Trophoblast cell (in vitro differentiated cells and primary cell): ENCODE data around the gene PRTFDC1.
"Not testable (repeated sequence)": the region's sequence is repeated elsewhere in the genome, so short reads cannot be mapped to it uniquely, and the experiment has no call there.

Source experiments
- DNase-seq, 2 donors: peaks; one replicate each; pipeline ENCODE4 v3.0.0-alpha.2; 2016
- H2AFZ ChIP-seq: 2 replicates; pipeline ENCODE4 v1.6.1; 2013; ENCODE audit warnings: low read length, moderate library complexity, mild to moderate bottlenecking; ENCODE audit not compliant: insufficient read depth, poor library complexity
- H2AK5ac ChIP-seq: 2 replicates; pipeline ENCODE4 v1.6.1; 2013; ENCODE audit warnings: mild to moderate bottlenecking, low read length
- H2BK120ac ChIP-seq: 2 replicates; pipeline ENCODE4 v1.6.1; 2013; ENCODE audit warnings: low read length, mild to moderate bottlenecking, moderate library complexity; ENCODE audit not compliant: insufficient read depth, poor library complexity
- H2BK12ac ChIP-seq: 2 replicates; pipeline ENCODE4 v1.6.1; 2013; ENCODE audit warnings: mild to moderate bottlenecking, low read length, moderate library complexity
- H2BK5ac ChIP-seq: 2 replicates; pipeline ENCODE4 v1.6.1; 2013; ENCODE audit warnings: low read length, low read depth, moderate library complexity, mild to moderate bottlenecking; ENCODE audit not compliant: poor library complexity
- H3K14ac ChIP-seq: 2 replicates; pipeline ENCODE4 v1.6.1; 2013; ENCODE audit warnings: mild to moderate bottlenecking, low read length
- H3K18ac ChIP-seq: 2 replicates; pipeline ENCODE4 v1.6.1; 2013; ENCODE audit warnings: mild to moderate bottlenecking, low read length
- H3K23ac ChIP-seq: 2 replicates; pipeline ENCODE4 v1.6.1; 2013; ENCODE audit warnings: low read length
- H3K27ac ChIP-seq: 2 replicates; pipeline ENCODE4 v1.5.1; 2013; ENCODE audit warnings: low read depth, mild to moderate bottlenecking, inconsistent platforms, low read length, moderate library complexity
- H3K27me3 ChIP-seq: 2 replicates; pipeline ENCODE4 v1.6.1; 2013; ENCODE audit warnings: inconsistent platforms, mild to moderate bottlenecking, low read length, moderate library complexity; ENCODE audit not compliant: insufficient read depth
- H3K36me3 ChIP-seq, 2 experiments: 1 replicate in 1 of 2; 2 replicates in 1 of 2; pipeline ENCODE4 v1.6.1; 2013; ENCODE audit warnings: low read length in 2 of 2, mild to moderate bottlenecking in 2 of 2, moderate library complexity in 1 of 2; ENCODE audit not compliant: insufficient read depth in 2 of 2, control insufficient read depth in 1 of 2
- H3K4ac ChIP-seq: 2 replicates; pipeline ENCODE4 v1.6.1; 2013; ENCODE audit warnings: low read depth, mild to moderate bottlenecking, low read length, moderate library complexity
- H3K4me1 ChIP-seq, 2 experiments: 1 replicate in 1 of 2; 2 replicates in 1 of 2; pipeline ENCODE4 v1.6.1; 2013; ENCODE audit warnings: low read length in 2 of 2, mild to moderate bottlenecking in 2 of 2, moderate library complexity in 1 of 2; ENCODE audit not compliant: insufficient read depth in 2 of 2, control insufficient read depth in 1 of 2
- H3K4me2 ChIP-seq: 2 replicates; pipeline ENCODE4 v1.6.1; 2013; ENCODE audit warnings: inconsistent platforms, mild to moderate bottlenecking, low read length, moderate library complexity
- H3K4me3 ChIP-seq: 2 replicates; pipeline ENCODE4 v1.5.1; 2013; ENCODE audit warnings: mild to moderate bottlenecking, low read depth, low read length, inconsistent platforms
- H3K79me1 ChIP-seq: one replicate; pipeline ENCODE4 v1.6.1; 2013; ENCODE audit warnings: low read length
- H3K79me2 ChIP-seq: 2 replicates; pipeline ENCODE4 v1.6.1; 2013; ENCODE audit warnings: low read length, mild to moderate bottlenecking; ENCODE audit not compliant: control insufficient read depth, insufficient read depth, poor library complexity
- H3K9ac ChIP-seq: 2 replicates; pipeline ENCODE4 v1.6.1; 2013; ENCODE audit warnings: mild to moderate bottlenecking, low read length
- H3K9me3 ChIP-seq: 2 replicates; pipeline ENCODE4 v1.6.1; 2013; ENCODE audit warnings: low read depth, mild to moderate bottlenecking, control low read depth, inconsistent platforms, low read length; ENCODE audit not compliant: insufficient read depth
- H4K12ac ChIP-seq: 2 replicates; pipeline ENCODE4 v1.6.1; 2013; ENCODE audit warnings: low read depth, mild to moderate bottlenecking, low read length, moderate library complexity
- H4K8ac ChIP-seq: 2 replicates; pipeline ENCODE4 v1.6.1; 2013; ENCODE audit warnings: low read depth, mild to moderate bottlenecking, low read length, moderate library complexity
- H4K91ac ChIP-seq: one replicate; pipeline ENCODE4 v1.6.1; 2013; ENCODE audit warnings: low read depth, mild to moderate bottlenecking, low read length, moderate library complexity
- WGBS: extraction: QIAGEN DNeasy Blood & Tissue Kit; methylation state at CpG from one replicate; pipeline ENCODE4 v1.1.7; 2013; ENCODE audit warnings: missing lambda C conversion rate; ENCODE audit not compliant: insufficient read length, insufficient coverage; ENCODE audit errors: extremely low coverage; 5-methylcytosine and 5-hydroxymethylcytosine counted together

PRTFDC1 gene

DNA sequence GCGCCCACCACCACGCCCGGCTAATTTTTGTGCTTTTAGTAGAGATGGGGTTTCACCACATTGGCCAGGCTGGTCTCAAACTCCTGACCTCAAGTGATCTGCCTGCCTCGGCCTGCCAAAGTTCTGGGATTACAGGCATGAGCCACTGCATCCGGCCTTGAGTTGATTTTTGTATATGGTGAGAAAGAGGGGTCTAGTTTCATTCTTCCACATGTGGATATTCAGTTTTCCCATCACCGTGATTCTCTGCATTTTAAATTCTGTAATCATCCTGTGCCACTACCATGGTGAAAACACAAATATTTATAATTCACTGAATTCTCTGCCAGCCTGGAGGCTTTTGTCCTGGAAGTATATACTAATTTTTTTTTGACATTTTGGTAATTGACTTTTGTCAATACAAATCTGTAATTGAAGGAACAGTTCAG lies 5.2 kb upstream of the PRTFDC1 start:
- H4K12ac ChIP-seq, H2BK12ac ChIP-seq, H3K9ac ChIP-seq, H3K4me3 ChIP-seq, H3K4me1 ChIP-seq, H3K23ac ChIP-seq, H3K79me2 ChIP-seq, H3K4me2 ChIP-seq, H2BK120ac ChIP-seq, H2BK5ac ChIP-seq, H4K91ac ChIP-seq, H3K27ac ChIP-seq, H3K27me3 ChIP-seq, H4K8ac ChIP-seq, H3K79me1 ChIP-seq, H2AFZ ChIP-seq, H2AK5ac ChIP-seq, H3K4ac ChIP-seq, H3K14ac ChIP-seq, DNase-seq, H3K36me3 ChIP-seq, H3K9me3 ChIP-seq, H3K18ac ChIP-seq: not testable (repeated sequence)
- no CpG with 5 or more reads among the region's 6 CpGs for WGBS

DNA sequence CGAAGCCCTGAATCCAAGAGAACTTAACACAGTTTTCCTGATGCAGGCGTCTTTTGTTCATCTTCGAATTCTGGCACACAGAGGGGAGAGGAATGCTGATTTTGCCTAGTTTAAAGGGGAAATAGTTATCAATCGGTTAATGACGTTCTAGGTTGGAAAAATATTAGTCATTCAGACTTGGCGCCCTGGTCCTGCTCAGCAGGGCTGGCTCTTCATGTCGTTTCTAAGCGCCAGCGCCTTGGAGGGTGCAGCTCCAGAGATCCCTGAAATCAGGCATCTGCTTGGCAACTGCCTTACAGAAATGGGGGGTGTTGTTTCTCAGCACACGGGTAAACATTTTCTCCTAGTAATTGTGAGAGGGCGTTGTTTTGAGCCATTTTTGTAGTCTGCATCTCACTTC lies 1.3 kb upstream of the PRTFDC1 start:
- Histone ChIP-seq H3K36me3 (no peaks in the 10 kb centered on the region), H4K91ac (no peak overlapping the region), H3K4me2 (peak overlapping the region; percentile 91), H3K4me3 (no peak overlapping the region), H3K27ac (no peak overlapping the region), H2BK5ac (no peak overlapping the region), H3K9me3 (no peaks in the 10 kb centered on the region), H3K23ac (no peak overlapping the region), H4K8ac (no peak overlapping the region), H3K27me3 (no peaks in the 10 kb centered on the region), H2AFZ (no peak overlapping the region), H3K14ac (no peak overlapping the region), H2AK5ac (no peak overlapping the region), H3K9ac (no peak overlapping the region), H3K79me1 (peaks cover 9% of the 10 kb centered on the region), H3K4me1 (peaks cover 4 to 9% of the 10 kb centered on the region in 2 experiments), H3K4ac (no peak overlapping the region), H2BK120ac (no peak overlapping the region), H4K12ac (no peak overlapping the region), H3K18ac (no peak overlapping the region), H3K79me2 (peaks cover 5% of the 10 kb centered on the region), H2BK12ac (no peak overlapping the region)
- no peak for DNase-seq
- WGBS = no CpG with 5 or more reads among the region's 11 CpGs

DNA sequence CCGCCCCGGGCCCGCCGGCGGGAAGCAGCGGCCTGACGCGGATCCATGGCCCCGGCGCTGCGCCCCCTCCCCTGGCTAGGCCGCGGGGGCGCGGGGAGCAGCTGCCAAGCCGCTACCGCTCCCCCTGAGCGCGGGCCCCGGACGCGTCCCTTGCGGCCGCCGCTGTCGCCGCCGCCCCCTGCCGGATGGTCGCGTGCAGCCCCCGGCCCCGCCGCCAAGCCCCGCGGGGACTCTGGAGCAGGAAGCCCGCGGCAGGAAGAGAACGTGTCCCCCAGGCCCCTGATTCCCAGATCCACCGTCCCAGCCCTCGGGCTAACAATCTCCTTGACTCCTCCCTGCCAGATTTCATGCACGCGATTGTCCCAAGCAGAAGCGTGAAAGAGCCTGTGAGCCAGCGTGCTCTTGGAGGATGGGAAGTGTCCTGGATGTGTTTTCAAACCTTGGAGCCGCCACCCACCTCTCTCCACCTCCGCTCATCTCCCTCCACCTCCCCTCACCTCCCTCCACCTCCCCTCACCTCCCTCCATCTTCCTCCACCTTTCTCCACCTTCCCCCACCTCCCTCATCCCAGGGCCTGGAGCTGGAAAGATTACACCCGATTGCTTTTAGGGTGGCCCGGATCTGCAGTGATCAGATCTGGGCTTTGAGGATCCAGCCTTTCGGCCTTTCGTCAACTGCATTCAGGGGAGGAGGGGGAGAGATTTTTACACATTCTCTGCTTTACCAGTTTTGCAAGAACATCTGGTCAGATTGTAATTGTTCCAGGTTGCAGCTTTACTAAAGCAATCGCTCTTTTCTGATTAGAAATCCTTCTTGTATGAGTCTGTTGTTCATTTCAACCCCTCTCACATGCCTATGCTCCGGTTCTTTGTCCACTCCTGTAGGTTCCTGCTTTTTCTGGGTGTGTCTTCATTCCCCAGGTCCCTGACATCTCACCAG lies 570 bp upstream of the PRTFDC1 start:
- Histone ChIP-seq H2BK12ac (no peak overlapping the region), H2BK120ac (peak overlapping the region; percentile 78), H3K14ac (peak overlapping the region; percentile 78), H3K4me3 (peak overlapping the region; percentile 80), H2AK5ac (no peak overlapping the region), H3K9ac (no peak overlapping the region), H3K23ac (no peak overlapping the region), H3K9me3 (no peaks in the 10 kb centered on the region), H3K4ac (peak overlapping the region; percentile 14), H4K8ac (peak overlapping the region; percentile 83), H3K4me1 (peaks cover 4 to 9% of the 10 kb centered on the region in 2 experiments), H3K4me2 (peak overlapping the region; percentile 91), H3K36me3 (no peaks in the 10 kb centered on the region), H3K79me1 (peaks cover 9% of the 10 kb centered on the region), H3K27me3 (no peaks in the 10 kb centered on the region), H4K12ac (peak overlapping the region; percentile 68), H3K79me2 (peaks cover 5% of the 10 kb centered on the region), H2BK5ac (no peak overlapping the region), H2AFZ (peak overlapping the region; percentile 87), H3K18ac (peak overlapping the region; percentile 52), H3K27ac (no peak overlapping the region), H4K91ac (peak overlapping the region; percentile 80)
- whole genome bisulfite sequencing = no CpG with 5 or more reads among the region's 53 CpGs
- peak in 1 of 2 donors; percentile 43 for DNase-seq

DNA sequence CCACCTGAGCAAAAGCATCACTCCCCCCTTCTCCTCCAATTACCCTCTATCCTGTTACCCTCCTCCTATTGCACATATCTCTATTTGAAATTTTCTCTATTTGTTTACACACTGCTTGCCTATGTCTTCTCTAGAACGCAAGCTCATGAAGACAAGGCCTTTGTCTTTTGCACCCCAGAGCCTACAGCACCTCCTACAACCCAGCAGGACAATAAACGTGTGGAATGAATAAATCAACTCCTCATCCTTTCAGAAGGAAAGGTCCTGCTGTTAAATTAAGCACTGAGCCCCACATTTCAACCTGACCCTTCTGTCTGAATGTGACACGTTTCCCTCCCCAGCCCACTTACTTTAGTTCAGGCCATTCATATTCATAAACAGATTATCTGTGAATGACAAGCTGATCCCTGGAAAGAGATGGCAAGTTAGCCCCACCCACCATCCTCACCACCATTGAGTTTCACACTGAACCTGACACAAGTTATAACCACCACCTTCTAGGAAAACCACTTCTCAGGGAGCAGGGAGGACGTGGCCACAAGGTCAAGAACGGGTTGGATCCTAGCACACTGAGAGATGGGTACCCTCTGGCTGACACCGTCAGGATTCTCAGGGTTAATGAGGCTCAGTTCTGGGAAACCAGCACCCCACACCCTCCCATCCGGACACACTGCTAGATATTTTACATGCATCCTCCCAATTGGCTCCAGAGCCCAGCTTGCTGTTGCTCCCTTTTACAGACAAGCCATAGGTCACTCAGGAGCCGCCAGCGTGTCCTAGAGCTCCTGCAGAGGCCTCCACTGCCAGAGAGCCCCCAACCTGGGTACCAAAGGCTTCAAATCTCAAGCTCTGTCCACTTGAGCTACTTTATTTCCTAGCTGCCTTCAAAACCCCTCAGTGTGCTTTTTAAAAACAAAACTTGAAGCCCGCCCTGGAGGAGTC lies 934 bp downstream of the PRTFDC1 start:
- peak overlapping the region; percentile 91 for H4K8ac ChIP-seq
- H3K18ac ChIP-seq = no peak overlapping the region
- no peak overlapping the region for H3K4me3 ChIP-seq
- peak overlapping the region; percentile 87 for H2AFZ ChIP-seq
- H3K9me3 ChIP-seq = no peaks in the 10 kb centered on the region
- no peak overlapping the region for H2BK5ac ChIP-seq
- H3K79me2 ChIP-seq = peaks cover 5% of the 10 kb centered on the region
- H3K14ac ChIP-seq = no peak overlapping the region
- H3K23ac ChIP-seq = no peak overlapping the region
- peak overlapping the region; percentile 80 for H4K91ac ChIP-seq
- H2AK5ac ChIP-seq = no peak overlapping the region
- H3K36me3 ChIP-seq = no peaks in the 10 kb centered on the region
- H3K4ac ChIP-seq = peak overlapping the region; percentile 61
- no peak overlapping the region for H3K9ac ChIP-seq
- H3K27me3 ChIP-seq = no peaks in the 10 kb centered on the region
- no peak overlapping the region for H2BK12ac ChIP-seq
- H3K4me2 ChIP-seq = peak overlapping the region; percentile 91
- peaks cover 4 to 9% of the 10 kb centered on the region in 2 experiments for H3K4me1 ChIP-seq
- no CpG with 5 or more reads among the region's 10 CpGs for WGBS
- H4K12ac ChIP-seq = peak overlapping the region; percentile 88
- H3K27ac ChIP-seq = no peak overlapping the region
- H3K79me1 ChIP-seq = peaks cover 9% of the 10 kb centered on the region
- no peak for DNase-seq
- peak overlapping the region; percentile 78 for H2BK120ac ChIP-seq
